RPMI7951 (cell line): ENCODE data around the gene SLC22A4. TPM values are rescaled to one million over a fixed set of nuclear protein-coding genes. Genes with fewer than 3 reads are reported as not detected.
A peak's percentile ranks its signal among the peaks of the same experiment; 100 is the strongest.

Experiments
- DNase-seq: peaks from one replicate; pipeline ENCODE4 v3.0.0-alpha.2; 2012; ENCODE audit warnings: low read depth
- total RNA-seq: library from RNA; depleted of rRNA; stranded (reverse); fragments of >200 nt; shearing (Covaris generic); gene quantifications from 2 replicates; pipeline ENCODE4 v1.2.3, GENCODE V29; 2014

The SLC22A4 gene
- total RNA-seq, 1 experiment from 2014 or later = 6.7 TPM

DNA sequence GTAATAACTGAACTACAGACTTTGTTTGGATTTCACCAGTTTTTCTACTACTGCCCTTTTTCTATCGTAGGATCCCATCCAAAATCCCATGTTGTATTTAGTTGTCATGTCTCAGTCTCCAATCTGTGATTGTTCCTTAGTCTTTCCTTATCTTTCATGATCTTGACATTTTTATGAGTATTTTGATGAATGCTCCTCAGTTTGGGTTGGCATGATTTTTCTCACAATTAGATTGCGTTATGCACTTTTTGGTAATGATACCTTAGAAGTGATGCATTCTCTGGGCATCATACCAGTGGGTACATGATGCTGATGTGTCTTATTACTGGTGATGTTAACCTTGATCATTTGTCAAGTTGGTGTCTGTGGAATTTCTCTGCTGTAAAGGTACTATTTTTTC is 5.7 kb downstream of the SLC22A4 start:
- no peak for DNase-seq

DNA sequence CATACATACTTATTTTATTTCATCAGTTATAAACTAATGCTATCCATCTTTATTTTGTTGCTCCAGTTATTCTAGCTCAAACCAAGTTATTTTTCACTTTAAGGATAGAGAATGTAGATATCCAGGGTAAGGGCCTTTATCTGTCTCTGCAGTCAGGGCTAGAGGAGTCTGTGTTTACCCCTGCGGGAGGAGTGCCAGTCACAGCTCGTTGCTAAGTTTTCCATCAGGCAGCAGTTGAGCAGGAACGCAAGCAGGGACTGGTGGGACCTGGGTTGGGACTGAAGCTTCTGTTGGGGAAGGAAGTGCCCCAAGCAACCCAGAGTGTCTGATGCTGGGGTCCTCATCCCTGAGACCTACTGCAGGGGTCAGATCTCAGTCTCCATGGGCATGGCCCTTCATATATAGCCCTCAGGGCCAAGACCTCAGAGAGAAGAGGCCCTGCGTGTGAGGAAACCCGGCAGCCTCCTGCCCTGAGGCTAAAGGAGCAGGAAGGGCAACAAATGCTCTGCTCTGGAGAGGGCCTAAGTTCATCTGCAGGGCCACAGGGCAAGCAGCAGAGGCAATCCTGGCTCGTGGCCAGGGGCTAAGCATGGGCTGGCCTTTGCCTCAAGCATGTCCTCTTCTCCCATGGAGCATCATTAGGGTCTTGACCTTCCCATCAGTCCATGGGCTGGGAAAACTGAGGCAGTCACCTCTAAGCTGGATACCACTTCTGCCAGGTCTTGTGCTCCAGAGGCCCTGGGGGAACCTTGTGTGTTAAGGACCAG is 6.6 kb downstream of the SLC22A4 start:
- no peak for DNase-seq

DNA sequence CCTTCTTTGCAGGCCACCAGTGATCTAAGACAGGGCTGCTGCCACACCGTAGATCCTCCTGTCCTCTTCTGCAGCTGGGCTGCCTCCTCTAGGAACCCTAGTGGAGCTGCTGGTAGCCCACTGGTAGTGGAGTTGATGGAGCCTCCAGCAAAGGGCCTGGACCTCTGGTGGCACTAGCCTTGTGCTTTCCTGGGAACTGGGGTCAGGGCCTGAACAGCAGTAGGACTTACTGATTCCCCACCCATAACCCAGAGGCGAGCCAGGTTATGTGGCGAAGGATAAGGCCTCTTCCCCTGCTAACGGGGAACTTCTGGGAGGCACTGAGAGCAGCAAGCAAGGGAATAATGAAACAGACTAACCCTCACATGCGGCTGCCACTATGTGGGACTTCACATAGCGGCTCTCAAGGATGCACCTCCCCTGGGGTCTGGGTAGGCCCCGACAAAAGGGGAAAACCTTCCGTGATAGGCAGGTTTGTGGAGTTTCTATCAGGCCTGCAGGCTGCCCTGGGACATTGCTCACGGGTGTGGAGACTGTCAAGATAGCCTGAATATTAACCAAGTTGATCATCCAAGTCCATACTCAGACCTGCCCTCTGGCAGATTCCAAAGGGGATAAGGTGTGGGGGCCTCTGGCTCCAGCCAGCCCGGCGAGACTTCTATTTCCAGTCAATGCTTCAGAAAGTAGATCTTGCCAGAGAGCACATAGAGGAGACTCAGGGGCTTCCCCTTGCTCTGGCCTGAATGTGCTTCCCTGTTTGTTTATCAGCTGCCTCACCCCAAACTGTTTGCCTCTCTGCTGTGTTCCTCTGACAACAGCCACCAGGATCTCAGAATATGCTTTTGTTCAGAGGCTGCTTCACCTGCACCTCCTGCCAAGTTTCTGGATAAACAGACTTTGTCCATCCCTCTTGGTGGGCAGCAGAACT is 7.4 kb downstream of the SLC22A4 start:
- DNase-seq = no peak

DNA sequence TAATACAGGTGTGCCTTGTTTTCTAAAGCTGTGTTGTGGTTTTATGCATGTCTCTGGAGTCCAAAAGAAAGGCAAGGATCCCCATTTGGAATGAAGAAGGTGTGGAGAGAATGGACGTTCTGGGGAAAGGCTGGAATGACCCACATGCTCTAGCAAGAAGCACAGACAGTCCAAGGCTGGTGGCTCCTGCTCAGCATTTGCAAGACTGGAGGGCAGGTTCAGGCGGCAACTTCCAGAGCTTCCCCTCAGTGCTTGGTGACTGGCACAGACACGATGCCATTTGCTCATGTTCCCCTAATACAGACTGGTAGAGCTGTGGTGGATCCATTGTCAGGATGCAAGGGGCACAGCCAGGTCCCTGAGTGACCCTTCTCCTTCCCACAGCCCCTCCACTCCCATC is 8.2 kb downstream of the SLC22A4 start:
- no peak for DNase-seq

DNA sequence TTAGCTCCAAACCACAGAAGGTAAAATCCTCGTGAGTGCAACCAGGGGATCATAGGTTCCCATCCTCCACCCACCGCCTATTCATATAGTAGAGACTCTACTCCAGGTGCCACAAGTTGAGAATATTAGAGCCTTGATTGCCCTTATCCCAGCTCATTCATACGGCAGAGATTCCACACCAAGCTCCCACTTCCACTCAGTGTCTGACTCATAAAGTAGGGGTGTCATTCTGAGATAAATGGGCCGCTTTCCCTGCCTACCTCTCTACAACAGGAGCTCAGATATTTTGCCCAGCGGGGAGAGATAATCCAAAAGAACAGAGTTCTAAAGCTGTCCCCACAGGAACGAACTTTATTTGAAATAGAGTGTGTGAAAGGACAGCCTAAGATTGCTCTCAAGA is 9.4 kb downstream of the SLC22A4 start:
- peak; percentile 36 for DNase-seq

DNA sequence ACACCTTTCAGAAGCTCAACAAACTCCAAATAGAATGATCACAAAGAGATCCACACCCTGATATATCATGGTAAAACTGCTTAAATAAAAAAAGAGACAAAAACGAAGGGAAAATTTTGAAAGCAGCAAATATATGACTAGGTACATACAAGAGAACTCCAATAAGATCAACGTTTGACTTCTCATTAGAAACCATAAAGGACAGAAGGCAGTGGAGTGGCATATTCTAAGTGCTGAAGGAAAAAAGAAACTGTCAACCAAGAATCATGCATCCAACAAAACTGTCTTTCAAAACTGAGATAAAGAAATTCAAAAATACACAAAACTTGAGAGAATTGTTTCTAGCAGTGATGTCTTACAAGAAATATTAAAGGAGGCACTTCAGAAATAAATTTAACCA is 11.2 kb downstream of the SLC22A4 start:
- DNase-seq = no peak

DNA sequence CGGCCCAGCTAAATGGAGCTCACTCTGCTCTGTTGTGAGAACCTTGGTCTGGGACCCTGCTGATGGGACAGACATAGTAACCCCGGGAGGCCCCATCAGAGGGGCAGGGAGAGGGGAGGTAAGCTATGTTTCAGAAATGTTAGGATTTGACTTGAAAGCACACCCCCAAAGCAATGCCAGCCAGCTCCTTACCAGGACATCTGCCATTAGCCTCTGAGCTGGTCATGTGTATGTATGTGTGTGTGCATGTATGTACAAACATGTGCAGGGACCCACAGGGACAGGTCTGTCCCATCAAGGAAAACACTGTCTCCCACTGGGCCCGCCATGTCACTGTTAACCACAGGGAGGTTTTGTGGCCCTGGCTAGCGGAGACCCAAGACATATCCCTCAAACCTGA is 14.5 kb downstream of the SLC22A4 start:
- no peak for DNase-seq

DNA sequence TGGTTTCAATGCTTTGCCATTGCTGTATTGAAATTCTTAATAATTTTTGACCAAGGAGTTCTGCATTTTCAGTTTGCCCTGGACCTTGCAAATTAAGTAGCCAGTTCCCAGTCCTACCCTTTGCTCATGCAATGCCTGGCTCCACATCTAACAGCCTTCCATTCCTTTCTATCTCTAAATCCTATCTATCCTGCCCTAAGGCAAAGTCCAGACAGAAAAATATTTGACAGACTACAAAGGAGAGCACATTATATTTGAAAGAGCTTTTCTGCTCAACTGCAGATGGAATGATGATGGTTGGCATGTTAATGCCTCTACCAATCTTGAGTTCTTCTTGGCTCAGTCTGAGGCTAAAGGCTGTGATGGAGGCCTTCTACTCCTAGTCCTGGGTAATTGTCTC is 15.5 kb downstream of the SLC22A4 start:
- DNase-seq = peak; percentile 72

DNA sequence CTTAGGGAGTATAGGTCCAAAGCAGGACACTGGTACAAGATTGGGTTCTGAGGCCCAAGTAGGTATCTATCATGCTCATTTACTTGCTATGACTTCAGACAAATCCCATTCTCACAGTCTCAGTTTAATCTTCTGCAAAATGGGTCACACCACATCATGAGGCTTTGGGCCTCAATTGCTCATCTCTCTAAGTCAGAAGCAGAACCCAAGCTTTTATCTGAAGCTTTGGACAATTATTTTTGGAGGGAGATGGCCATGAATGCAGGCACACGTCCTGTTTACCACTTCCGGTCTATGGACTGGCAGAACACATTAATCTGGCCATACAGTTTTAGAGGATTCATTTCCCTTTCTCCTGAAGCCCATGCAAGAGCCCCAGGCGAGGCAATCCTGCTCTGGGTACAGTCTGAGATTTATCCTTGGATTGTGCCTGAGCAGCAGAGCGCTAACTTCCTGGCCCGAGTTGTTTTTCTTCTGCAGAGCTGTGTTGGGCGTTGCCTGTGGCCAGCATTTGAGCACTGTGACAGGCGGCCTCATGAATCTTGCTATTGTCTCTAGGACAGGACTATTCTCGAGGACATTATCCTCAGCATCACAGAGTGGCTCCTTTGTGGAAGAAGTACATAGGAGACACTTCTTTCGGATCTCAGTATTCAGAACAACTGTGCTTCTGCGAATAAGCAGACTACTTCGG is 16.1 kb downstream of the SLC22A4 start:
- peak; percentile 65 for DNase-seq

DNA sequence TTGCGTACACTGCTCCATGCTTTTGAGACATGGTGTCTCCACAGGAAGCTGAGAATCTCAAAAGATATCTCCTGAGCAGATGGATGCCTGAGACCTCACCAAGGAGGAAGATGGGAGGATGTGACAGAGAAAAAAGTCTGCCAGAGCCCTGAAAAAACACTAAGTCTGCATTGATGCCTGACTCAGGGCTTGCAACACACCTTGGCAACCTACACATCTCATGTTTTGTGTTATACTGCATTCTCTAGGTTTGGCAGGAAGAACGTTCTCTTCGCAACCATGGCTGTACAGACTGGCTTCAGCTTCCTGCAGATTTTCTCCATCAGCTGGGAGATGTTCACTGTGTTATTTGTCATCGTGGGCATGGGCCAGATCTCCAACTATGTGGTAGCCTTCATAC is 19.2 kb downstream of the SLC22A4 start:
- no peak for DNase-seq

DNA sequence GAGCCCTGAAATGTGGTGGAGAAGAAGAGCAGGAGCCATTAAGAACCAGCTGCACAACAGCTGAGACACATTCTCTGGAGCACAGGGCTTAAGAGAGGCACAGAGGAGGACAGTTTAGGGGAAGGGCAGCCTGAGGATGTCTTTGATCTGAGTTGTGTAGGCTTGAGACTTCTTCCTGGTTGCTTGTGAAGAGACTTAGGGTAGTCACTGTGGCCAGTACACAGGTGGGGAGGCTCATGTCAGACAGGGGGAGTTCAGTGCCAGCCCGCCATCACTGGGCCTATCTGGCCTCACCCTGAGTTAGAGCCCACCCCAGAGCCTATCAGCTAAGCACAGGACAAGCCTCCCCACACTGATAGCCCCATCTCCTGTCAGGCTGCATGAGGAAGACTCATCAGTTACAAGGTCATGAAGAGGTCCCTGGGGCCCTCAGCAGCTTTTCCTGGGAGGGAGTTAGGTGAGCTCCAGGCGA is 19.8 kb downstream of the SLC22A4 start:
- no peak for DNase-seq

DNA sequence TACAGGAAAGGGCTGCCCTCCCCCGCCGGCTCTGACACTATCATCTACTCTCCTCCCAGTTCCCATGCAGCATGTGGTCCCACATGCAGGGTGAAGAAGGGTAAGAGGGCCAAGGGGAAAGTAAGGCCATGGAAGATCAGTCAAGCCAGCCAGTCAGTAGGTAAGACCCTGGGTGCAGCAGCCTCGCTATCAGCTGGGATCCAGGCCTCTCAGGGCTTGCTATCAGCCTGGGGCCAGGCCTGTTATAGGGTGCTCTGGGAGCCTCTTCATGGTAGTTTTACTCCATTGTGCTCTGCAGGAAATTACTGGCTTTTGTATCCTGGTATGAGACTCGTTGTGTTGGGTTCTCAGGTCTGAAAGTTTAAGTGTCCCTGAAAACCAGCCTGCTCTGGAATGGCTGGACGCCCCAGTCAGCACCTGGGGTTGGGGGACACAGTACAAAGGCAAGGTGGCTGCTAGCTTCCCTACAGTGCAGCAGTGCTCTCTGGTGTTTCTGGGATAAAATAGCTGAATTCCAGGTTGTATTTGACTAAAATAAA is 21.4 kb downstream of the SLC22A4 start:
- no peak for DNase-seq

DNA sequence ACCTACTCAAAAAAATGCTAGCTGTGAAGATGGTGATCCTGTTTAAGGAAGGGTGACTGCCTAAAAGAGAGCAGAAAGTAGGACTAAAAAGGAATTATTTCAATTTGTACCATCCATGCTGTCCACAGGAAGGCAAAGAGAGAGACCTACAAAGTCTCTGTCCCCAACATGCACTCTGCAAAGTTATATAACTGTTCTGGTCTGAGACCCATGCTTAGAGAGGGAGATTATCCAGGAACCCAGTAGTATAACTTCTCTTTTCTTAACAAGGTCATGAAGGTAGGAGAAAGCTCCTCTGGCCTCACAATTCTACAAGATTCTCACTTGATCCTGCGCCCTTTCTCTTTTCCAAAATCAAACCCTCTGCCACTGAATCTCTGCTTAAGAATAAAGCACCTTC is 25.8 kb downstream of the SLC22A4 start:
- no peak for DNase-seq

DNA sequence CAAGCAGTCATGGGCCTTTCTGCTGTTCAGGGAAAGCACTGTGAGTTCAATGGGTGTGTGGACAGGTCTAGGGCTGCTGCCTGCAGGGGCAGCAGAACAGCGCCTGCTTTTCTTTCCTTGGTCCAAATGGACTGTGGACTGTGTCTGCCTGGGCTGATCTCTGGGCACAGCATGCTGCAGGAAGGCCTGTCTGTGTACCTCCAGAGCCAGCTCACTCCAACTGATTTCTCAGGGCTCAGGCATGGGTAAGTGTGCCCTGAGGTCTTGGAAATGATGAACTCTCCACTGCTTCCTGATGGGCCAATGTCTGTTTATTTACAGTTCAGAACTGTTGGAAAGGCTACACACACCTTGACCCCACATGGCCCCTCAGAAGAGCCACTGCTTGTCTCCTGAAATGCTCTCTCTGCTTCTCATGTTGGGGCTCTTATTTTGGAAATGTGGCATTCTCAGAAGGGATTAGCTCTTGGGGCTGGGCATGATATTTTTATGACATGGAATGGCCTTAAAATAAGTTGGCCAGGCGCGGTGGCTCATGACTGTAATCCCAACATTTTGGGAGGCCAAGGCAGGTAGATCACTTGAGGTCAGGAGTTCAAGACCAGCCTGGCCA is 27.0 kb downstream of the SLC22A4 start:
- DNase-seq = no peak

DNA sequence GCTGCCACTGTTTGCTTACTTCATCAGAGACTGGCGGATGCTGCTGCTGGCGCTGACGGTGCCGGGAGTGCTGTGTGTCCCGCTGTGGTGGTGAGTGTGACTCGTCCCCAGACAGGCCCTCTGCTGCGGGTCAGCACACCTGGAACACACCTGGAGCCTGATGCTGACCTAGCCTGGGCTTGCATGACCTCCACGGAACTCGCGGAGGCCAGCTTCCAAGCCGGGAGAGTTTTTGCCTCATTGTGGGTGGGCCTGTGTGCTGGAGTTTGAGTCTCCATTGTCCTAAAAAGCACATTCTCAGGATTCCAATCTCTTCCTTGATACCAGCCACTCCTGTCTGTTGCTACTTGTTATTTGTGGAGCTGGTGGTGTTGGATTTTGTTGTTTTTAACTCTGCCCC is 28.1 kb downstream of the SLC22A4 start:
- DNase-seq = no peak

DNA sequence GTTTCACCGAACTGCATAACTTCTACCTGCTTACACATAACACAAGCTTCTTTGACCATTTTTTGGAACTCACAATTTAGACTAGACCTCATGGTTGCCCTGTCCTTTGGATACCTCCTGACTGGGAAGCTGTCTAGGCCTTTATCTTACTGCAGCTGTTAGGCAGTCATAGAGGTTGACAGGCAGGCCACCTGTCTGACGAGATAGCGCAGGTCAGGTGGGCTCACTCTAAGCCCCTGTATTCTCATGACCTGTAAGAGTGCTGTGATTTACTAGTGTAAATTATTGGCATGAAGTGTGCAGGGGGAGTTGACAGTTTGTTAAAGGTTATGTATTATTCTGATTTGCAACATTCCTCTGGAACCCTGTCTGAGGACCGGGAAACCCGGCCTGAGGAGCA is 29.0 kb downstream of the SLC22A4 start:
- DNase-seq = no peak

DNA sequence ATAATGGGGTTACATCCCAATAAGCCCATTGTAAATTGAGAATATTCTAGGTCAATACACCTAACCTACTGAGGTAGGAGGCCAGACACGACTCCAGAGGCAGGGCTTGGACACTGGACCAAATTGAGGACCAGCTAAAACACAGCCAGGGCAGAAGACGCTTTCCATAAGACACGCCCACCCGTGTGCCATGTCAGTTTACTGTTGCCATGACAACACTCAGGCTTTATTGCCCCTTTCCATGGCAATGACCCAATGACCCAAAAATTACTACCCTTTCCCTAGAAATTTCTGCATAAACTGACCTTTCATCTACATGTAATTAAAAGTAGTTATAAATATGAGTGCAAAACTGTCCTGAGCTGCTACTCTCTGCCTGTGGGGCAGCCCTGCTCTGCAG is 31.5 kb downstream of the SLC22A4 start:
- DNase-seq = no peak

DNA sequence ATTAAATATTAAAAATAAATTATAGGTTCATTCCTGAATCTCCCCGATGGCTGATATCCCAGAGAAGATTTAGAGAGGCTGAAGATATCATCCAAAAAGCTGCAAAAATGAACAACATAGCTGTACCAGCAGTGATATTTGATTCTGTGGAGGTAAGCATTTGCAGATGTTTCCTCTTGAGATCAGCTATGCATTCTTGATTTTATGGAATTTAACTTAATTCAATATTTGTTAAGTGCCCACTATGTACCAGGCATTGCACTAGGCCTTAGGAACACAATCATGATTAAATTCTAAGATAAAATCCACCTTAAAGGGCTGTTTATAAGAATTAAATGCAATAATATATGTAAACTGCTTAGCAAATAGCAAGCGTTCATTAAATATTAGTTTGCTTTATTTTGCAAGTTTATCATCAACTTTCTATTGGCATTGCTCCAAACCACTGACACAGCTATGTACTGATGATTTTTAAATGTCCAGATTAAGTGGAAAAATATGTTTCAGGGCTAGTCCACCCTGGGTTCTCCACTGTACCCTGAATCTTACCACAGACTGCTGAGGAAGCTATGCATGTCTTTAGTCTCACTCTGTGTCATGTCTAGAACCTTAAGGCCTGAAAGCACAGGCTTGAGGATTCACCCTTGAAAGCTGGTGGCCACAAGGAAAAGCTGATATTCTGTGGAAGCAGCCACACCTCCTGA is 33.2 kb downstream of the SLC22A4 start:
- DNase-seq = no peak

DNA sequence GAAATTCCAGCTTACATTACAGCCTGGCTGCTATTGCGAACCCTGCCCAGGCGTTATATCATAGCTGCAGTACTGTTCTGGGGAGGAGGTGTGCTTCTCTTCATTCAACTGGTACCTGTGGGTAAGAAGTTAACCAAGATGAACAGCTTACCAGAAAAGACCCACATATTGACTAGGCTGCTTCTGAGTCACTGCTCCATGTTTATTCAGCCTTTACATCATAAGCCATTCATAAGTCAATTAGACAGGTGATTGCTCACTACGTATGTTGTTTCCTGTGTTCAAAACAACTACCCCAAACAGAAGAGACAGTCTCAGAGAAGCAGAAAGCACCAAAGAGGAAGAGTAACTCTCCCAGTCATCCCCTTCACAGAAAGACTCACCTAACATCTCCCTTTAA is 40.6 kb downstream of the SLC22A4 start:
- no peak for DNase-seq

DNA sequence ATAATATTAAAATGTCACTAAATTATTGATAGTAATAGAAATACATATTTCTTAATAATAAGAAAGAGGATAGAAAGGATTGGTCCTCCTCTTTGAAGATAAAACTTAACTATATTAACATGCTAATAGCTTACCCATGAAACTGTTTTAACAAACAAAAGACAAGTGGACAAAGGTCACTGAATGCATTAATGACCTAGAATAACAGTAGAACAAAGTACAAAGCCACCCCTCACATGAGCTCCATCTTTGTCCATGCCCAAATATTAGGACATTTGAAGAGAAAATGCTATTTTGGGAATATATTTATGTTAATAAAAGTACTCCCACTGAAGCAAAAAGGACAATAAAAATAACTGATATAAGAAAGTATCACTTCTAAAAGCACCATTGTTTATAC is 41.2 kb downstream of the SLC22A4 start:
- no peak for DNase-seq

DNA sequence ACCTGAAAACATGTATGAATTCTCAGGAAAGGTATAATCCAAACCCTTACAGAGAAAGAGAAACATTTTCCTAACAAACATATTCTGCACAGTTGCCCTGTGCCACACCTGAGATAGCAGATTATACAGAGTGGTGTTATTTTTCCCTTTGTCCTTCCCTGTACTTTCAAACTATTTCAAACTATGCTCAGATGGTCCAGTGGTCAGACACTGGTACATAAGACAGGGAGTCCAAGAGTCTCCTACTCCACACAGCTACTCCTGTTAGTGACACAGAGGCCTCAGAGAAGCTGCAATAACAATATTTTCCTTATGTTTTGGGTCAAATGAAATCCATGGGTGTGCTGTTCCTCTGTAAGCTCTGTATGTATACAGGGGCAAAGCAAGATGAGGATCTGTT is 45.3 kb downstream of the SLC22A4 start:
- no peak for DNase-seq
